ENCODE data around the gene WBP1. TPM values are rescaled to one million over a fixed set of nuclear protein-coding genes. Genes with fewer than 3 reads are reported as not detected.

Gene WBP1
- total RNA-seq, 4 donors from 2014 or later = 10.7 to 17.5 (median 16.5) TPM

- in situ Hi-C loops (cut with MboI; ENCODE audit: low sequenced_read_pairs in 4 of 4) (no loop called here), intact Hi-C loops (cut with DNase I; ENCODE audit: low total_unique reads) (no loop called here)
- TF ChIP-seq CTCF (IDR thresholded peaks at IDR 0.05 in 4 of 5, conservative IDR thresholded peaks at IDR 0.05 in 1 of 5) (no peak), POLR2A (IDR thresholded peaks at IDR 0.05) (no peak)
- Histone ChIP-seq H3K27ac (peak overlapping the region in 2 of 4 donors; percentile 79 to 86), H3K4me1 (peaks cover 26 to 42% of the 10 kb centered on the region in 2 donors), H3K4me3 (no peak overlapping the region), H3K36me3 (peaks cover 0 to 18% of the 10 kb centered on the region in 2 donors), H3K27me3 (peaks cover 28 to 52% (median 29%) of the 10 kb centered on the region in 3 donors), H3K9me3 (no peaks in the 10 kb centered on the region)
- DNase-seq (no peak), ATAC-seq (no peak)
Observed at GRCh38 chr2:74504591-74504990, 46.4 kb downstream of the WBP1 start.

- H3K4me1 ChIP-seq = peaks cover 25 to 41% of the 10 kb centered on the region in 2 donors
- peak overlapping the region in 1 of 4 donors; percentile 99 for H3K4me3 ChIP-seq
- H3K36me3 ChIP-seq = peaks cover 0 to 18% of the 10 kb centered on the region in 2 donors
Observed at GRCh38 chr2:74505448-74506246, 47.4 kb downstream of the WBP1 start.

GRCh38 chr2:74507145-74507925 lies 49.1 kb downstream of the WBP1 start, which contains the start of gene PCGF1:
PCGF1 (minus strand) TSS chr2:74507695; CDS start chr2:74507668, 27 bp downstream.
- DNase-seq (peak; percentile 98 to 99), ATAC-seq (peak; percentile 98 to 99)
- TF ChIP-seq POLR2A (IDR thresholded peaks at IDR 0.05) = no peak
- peak in 4 of 5 experiments; percentile 18 to 29 (median 24) for TF ChIP-seq CTCF (IDR thresholded peaks at IDR 0.05 in 4 of 5, conservative IDR thresholded peaks at IDR 0.05 in 1 of 5)
- Histone ChIP-seq H3K4me1 (peaks cover 25 to 41% of the 10 kb centered on the region in 2 donors), H3K27ac (peak within 1 kb of the TSS; percentile 92 to 100 (median 98)), H3K4me3 (peak within 1 kb of the TSS; percentile 75 to 99 (median 84)), H3K9me3 (no peaks in the 10 kb centered on the region), H3K27me3 (peaks cover 26 to 53% (median 38%) of the 10 kb centered on the region in 3 donors), H3K36me3 (peaks cover 0 to 18% of the 10 kb centered on the region in 2 donors)
- intact Hi-C loops (cut with DNase I; ENCODE audit: low total_unique reads) = loop anchor here (1.0 kb wide), 4 partner anchors 22 to 53 kb away; partner anchors contain the start of genes AUP1, HTRA2 and TTC31
- in situ Hi-C loops (cut with MboI; ENCODE audit: low sequenced_read_pairs in 4 of 4) = no loop called here

More at GRCh38 chr2:74505448-74506246, 47.4 kb downstream of the WBP1 start:
- in situ Hi-C loops (cut with MboI; ENCODE audit: low sequenced_read_pairs in 4 of 4) = no loop called here
- DNase-seq (no peak), ATAC-seq (no peak)
- TF ChIP-seq POLR2A (IDR thresholded peaks at IDR 0.05) (no peak), CTCF (IDR thresholded peaks at IDR 0.05 in 4 of 5, conservative IDR thresholded peaks at IDR 0.05 in 1 of 5) (no peak)
- intact Hi-C loops (cut with DNase I; ENCODE audit: low total_unique reads) = no loop called here
- peaks cover 18 to 52% (median 32%) of the 10 kb centered on the region in 3 donors for H3K27me3 ChIP-seq
- H3K27ac ChIP-seq = no peak overlapping the region
- H3K9me3 ChIP-seq = no peaks in the 10 kb centered on the region

- in situ Hi-C loops (cut with MboI; ENCODE audit: low sequenced_read_pairs in 4 of 4) (no loop called here), intact Hi-C loops (cut with DNase I; ENCODE audit: low total_unique reads) (loop anchor here (1.0 kb wide), 4 partner anchors 21 to 54 kb away; partner anchors contain the start of genes AUP1, HTRA2 and TTC31)
- peak overlapping the region; percentile 75 to 99 (median 84) for H3K4me3 ChIP-seq
- peaks cover 25 to 36% of the 10 kb centered on the region in 2 donors for H3K4me1 ChIP-seq
- no peak for DNase-seq
- peaks cover 0 to 18% of the 10 kb centered on the region in 2 donors for H3K36me3 ChIP-seq
- peak; percentile 3 to 20 for ATAC-seq
- peaks cover 27 to 53% (median 37%) of the 10 kb centered on the region in 3 donors for H3K27me3 ChIP-seq
- no peak for TF ChIP-seq POLR2A (IDR thresholded peaks at IDR 0.05)
- no peak for TF ChIP-seq CTCF (IDR thresholded peaks at IDR 0.05 in 4 of 5, conservative IDR thresholded peaks at IDR 0.05 in 1 of 5)
- no peaks in the 10 kb centered on the region for H3K9me3 ChIP-seq
- H3K27ac ChIP-seq = peak overlapping the region; percentile 92 to 100 (median 98)
Observed at GRCh38 chr2:74507926-74508520, 49.8 kb downstream of the WBP1 start.

Measured in gastrocnemius medialis (tissue), 4 donors.